Skin of body (tissue), 2 donors: ENCODE results near the gene ZBTB45. TPM values are rescaled to one million over a fixed set of nuclear protein-coding genes. Genes with fewer than 3 reads are reported as not detected.
"Not testable (repeated sequence)": the region's sequence is repeated elsewhere in the genome, so short reads cannot be mapped to it uniquely, and the experiment has no call there.

Source experiments
- DNase-seq: peaks from one replicate; lab custom pipeline; 2025; lab: John Stamatoyannopoulos, UW
- total RNA-seq: library from RNA; depleted of rRNA; stranded (reverse); fragments of >200 nt; gene quantifications from one replicate; pipeline ENCODE4 v1.2.3, GENCODE V29; 2014

The ZBTB45 gene
- total RNA-seq, 1 donor from 2014 or later, result 3.7 TPM

DNA sequence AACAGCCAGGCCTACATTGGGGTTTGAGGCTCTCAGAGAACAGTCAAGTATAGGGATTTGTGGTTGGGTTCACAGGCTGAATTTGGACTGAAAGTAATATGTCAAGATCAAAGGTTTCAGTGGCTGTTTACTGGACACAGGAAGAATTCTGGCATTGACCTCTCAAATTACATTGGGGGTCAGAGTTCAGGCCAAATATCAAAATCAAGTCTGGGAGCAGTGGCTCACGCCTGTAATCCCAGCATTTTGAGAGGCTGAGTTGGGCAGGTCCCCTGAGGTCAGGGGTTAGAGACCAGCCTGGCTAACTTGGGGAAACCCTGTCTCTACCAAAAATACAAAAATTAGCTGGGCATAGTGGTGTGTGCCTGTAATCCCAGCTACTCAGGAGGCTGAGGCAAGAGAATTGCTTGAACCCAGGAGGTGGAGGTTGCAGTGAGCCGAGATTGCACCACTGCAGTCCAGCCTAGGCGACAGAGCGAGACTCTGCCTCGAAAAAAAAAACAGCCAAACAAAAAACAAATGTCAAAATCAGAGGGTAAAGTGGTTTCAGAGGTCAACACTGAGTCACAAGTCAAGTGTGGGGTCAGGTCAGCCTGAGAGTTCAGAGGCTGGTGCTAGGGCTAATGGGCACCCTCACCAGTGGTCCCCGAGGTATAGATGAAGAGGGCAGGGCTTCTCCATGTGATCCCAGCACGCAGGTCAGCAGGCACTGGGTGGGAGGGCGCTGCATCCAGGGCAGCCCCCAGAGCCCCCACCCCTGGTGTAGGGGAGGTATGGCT, 9.3 kb downstream of the ZBTB45 start:
- DNase-seq, result no peak

DNA sequence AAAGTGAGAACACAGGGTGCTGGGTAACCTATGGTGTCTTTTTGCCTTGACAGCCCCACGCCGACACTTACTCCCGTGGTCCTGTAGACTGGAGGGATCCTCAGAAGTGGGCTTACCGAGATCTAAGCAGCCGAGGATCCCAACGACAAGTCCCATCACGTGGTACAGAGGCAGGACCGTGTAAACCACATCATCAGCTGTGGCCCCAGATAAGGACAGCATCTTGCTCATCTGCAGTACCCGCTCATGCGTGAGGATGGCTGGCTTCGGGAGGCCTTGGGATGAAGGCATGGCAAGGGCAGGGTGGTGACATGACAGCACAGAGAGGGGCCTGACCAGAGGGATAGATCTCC, 9.9 kb downstream of the ZBTB45 start:
- no peak for DNase-seq

DNA sequence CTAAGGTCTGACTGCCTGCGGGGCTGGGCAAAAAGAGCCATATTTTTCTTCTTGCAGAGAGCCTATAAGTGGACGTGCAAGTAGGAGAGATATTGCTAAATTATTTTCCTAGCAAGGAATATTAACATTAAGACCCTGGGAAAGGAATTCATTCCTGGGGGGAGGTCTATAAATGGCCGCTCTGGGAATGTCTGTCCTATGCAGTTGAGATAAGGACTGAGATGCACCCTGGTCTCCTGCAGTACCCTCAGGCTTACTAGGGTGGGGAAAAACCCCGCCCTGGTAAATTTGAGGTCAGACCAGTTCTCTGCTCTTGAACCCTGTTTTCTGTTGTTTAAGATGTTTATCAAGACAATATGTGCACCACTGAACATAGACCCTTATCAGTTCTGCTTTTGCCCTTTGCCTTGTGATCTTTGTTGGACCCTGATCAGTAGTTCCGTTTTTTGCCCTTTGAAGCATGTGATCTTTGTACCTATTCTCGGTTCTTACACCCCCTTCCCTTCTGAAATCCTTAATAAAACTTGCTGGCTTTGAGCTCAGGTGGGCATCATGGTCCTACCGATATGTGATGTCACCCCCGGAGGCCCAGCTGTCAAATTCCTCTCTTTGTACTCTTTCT, 11.9 kb downstream of the ZBTB45 start:
- DNase-seq, result not testable (repeated sequence)

DNA sequence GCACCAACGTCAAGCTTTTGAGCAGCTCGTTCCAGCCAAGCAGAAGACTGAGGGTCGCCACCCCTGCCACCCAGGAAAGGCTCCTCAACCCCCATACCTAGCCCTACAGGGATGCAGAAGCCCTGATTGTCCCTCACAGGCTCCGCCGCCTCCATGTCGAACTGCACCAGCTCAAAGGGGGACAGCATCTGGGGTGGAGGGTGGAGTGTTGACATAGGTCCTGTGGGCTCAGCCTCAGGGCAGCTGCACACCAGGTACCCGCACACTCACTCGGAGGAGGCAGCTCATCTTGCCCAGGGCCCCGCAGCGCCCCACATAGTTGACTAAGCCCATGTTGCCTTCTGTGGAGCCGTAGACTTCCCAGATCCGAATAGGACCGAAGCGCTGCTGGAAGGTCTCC, 19.4 kb downstream of the ZBTB45 start:
- no peak for DNase-seq

DNA sequence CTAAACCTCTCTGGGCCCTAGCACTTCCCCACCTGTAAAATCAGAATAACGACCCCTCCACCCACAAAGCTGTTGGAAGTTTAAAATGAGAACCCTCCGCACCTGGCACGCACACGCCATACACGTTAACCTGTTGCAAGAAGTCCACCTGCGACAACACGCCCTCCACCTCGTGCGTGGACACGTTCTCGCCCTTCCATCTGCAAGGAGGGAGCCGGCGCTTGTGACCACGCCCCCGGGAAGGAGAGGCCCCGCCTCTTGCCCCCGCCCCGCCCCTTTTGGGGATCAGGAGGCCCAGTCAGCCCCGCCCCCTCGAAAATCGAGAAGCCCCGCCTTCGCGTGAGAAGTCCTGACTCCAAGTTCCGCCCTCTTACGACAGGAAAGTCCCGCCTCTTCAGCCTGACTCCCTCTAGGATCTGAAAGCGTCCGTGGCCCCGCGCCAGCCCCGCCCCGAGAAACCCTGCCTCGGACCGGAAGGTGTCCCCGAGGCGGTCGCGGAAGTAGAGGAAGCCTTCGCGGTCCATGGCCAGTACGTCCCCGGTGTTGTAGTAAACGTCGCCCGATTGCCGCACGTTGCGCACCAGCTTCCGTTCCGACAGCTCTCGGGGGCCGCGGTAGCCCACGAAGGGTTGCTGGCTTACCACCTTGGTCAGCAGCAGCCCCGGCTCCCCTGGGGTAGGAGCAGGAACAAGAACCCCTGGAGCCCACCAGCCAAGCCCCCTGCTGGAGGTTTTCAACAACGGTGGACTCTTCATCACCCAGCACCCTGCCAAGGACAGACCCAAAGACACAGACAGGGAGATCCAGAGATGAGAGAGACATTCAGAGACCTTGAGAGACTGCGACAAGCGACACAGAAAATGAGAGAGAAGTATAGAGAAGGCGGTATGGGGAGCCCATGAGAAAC, 20.3 kb downstream of the ZBTB45 start:
- DNase-seq, result peak; percentile 95

DNA sequence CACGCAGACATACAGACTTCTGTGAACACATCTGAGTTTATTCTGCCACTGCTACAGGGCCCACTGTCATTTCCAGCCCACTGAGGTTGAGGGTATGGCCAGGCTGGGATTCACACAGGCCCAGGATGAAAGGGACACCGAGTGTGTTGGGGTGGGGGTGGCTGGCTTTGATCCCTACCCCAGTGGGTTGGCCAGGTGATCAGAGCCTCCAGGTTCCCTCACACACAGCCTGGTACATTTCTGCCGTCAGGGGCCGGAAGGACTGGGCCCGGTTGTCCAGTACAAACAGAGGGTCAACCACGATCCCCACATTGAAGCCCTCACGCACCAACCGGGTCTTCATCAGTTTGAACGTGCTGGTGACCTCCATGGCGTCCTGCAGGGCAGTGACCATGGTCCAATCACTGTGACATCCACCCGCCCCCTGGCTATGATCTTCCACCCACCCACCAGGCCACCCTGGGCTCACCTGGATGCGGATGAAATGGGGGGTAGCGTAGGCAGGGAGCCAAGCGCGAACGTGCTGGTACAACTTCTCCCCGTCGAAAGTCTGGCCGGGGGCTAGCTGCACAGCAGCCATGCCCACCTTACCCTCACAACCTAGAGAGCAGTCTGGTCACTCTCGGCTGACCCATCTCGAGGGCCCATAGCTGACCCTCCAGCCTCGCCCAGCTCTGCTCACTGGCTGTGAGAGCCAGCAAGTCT, 21.1 kb downstream of the ZBTB45 start:
- no peak for DNase-seq

DNA sequence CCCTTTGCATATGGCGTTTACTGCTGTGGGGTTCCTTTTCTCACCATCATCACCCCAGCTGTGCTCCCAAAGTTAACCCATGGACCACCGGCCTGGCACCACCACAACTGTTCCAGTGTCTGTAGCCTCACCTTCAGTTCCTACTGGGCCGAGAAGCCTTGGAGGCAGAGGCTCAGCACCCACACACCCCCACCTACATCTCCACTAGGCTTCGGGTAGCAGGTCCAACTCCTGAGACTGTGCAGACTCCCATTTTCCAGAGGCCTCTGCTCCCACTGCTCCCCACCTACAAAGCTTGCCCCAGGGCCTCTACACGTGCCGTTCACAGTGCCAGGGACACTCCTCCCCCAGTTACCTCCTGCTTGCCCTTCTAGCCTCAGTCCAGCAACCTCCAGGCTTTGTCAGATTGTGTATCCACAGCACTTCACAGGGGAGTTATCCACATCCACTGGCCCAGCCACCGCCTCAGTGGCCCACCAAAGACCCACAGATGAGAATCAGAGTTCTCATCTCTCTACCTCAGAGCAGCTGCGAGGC, 21.9 kb downstream of the ZBTB45 start:
- no peak for DNase-seq

DNA sequence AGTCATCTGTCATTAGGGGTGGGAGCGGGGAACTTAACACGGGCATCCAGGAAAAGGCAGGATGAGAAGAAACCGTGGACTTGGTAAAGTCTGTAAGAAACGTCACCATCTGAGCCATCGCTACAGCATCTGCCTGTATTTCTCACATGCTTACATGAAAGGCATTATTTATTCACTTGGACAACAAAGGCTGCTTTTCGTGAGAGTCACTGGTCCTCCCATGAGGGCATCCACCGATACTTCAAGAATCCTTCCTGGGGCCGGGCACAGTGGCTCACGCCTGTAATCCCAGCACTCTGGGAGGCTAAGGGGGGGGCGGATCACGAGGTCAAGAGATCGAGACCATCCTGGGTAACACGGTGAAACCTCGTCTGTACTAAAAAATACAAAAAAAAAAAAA, 27.3 kb downstream of the ZBTB45 start:
- no peak for DNase-seq

DNA sequence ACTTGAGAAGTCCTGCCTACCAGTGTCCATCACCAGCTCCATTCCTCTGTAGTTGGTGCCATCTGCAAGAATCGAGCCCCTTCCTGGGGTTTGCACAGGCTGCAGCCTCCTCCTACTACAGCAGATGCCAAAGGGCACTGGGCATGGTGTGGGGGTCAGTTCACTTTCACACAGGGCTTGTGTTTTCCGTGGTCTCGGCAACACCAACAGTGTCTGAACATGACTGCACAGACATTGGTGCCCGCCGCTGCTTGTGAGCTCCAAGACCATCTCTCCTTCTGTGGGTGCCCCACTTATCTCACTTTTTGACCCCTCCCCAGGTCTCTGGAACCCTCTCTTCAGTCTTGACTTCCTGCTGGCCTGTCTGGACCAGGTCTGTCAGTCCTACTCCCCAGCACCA, 28.2 kb downstream of the ZBTB45 start:
- DNase-seq, result no peak

DNA sequence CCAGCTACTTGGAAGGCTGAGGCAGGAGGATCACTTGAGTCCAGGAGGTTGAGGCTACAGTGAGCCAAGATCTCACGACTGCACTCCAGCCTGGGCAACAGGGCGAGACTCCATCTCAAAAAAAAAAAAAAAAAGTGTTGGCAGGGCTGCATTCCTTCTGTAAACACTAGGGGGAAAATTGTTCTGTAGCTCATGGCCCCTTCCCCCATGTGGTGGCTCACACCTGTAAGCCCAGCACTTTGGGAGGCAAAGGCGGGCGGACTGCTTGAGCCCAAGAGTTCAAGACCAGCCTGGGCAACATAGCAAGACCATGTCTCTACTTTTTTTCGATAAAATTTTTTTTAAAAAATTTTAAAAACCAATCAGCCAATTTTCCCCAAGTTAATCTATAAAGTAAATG, 35.3 kb downstream of the ZBTB45 start:
- DNase-seq, result not testable (repeated sequence)

DNA sequence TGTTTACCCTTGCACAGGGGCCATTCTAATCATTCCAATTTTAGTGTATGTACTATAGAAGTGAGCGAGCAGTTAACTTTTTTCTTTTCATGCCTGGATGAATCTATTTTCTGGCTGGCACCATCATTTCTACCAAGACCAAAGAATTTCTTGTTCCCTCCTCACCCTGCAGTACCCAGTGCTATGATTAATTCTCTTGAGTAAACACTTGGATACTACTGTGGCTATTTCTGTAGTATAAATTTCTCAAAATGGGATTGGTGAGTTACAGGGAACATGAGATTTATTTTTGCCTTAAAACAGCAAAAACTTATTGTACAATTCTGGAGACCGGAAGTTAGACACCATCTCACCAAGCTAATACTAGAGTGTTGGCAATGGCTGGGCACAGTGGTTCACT, 35.8 kb downstream of the ZBTB45 start:
- no peak for DNase-seq

DNA sequence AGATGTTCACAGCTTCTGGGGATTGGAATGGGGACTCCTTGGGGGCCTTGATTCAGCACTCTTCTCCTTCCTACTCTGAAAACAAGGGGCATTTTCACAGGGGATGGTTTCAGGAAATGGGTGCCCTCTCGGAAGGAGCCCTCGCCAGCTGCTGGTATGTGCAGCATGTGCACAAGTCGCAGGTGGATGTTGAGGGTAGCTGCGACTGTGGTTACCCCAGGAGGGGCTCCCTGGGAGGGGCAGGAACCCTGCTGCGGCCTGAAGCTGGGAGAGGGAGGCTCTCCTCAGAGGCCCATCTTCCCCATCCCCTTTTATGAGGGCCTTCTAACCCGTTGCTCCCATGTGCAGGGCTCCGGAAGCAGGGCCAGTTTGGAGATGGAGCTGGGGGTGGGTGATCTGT, 37.2 kb downstream of the ZBTB45 start:
- no peak for DNase-seq

DNA sequence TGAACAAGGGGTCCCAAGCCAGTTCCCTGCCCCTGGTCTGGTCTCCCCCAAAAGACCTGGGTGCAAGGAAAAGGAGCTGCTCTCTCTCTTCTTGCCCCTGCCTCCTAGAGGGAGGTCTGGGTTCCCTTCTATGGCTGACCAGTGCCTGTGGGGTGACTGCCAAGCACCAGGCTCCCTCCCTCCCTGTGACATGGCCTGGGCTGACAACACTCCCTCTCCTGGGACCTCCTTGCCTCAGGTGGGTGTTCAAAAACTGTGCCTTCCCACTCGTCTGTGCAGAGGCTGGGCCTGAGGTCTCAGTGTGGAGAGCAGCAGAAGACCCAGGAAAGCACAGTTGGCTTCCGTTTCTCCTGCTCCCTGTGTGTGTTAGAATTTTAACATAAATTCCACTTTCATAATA, 38.8 kb downstream of the ZBTB45 start:
- DNase-seq, result no peak

DNA sequence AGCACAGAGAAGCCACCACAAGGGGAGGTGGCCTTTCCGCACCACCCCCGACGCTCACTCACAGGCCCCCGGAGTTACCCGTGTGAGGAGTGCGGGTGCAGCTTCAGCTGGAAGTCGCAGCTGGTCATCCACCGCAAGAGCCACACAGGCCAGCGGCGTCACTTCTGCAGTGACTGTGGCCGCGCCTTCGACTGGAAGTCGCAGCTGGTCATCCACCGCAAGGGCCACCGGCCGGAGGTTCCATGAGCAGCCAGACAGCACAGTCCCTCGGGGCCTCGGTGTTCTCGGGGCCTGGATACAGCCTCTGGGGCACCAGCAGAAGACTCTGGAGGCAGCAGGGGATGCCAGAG, 39.2 kb downstream of the ZBTB45 start:
- no peak for DNase-seq

DNA sequence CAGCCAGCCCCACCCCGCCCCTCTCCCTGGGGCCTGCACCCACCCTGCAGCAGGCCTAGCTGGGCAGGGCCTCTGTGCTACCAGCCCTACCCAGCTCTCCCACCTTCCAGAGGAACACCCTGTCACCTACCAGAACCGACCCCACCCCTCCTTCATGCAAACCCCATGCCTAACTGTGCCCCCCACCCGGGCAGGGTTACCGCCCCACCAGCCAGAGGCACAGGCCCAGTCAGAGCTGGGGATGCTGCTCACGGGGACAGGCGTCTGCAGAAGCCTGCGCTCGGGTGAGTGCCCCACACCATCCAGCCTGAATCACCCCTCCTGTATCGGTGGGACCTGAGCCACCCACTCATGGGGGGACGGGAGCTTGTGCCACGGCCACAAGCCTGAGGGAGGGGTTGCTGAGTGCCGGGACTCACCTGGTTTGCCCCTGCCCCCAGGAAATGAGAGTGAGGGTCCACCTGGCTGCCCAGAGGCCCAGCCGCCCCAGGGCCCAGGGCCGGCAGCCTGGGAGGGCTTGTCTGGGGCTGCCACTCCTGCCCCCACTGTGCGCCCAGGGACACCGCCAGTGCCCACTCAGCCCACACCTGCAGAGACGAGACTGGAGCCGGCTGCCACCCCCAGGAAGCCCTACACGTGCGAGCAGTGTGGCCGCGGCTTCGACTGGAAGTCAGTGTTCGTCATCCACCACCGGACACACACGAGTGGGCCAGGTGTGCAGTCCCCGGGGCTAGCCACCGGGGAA, 39.7 kb downstream of the ZBTB45 start:
- no peak for DNase-seq

DNA sequence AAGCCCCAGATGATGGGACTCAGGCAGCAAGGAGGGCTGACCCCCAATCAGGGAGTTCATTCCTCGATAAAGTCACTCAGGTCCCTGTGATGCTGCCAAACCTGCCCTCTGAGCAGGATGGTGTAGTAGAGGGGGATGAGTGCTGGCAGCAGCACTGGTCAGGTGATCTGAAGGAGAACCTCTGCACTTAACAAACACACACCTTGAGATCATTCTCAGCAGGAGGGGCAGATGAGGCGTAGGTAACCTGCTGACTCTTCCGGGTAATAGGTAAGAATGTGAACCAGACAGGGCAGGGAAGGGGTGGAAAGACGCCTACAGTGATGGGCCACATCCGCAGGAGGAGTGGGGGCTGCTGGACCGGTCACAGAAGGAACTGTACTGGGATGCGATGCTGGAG, 40.3 kb downstream of the ZBTB45 start:
- DNase-seq, result no peak

DNA sequence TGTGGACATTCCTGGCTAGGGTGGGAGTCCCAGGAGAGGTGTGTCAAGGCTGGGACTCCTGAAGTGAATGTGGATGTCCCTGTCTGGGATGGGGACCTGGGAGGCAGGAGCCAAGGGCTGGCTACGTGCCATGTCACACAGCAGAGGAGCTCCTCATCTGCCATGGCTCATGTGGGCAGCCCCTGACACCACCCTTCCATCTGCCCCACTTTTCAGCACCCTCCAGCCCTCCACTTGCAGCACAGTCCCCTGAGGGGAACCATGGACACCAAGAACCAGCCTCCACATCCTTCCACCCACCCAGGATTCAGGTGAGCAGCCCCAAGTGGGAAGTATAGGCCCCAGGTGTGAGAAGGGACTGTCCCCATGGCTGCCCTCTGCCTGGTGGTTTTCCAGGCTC, 41.7 kb downstream of the ZBTB45 start:
- no peak for DNase-seq

DNA sequence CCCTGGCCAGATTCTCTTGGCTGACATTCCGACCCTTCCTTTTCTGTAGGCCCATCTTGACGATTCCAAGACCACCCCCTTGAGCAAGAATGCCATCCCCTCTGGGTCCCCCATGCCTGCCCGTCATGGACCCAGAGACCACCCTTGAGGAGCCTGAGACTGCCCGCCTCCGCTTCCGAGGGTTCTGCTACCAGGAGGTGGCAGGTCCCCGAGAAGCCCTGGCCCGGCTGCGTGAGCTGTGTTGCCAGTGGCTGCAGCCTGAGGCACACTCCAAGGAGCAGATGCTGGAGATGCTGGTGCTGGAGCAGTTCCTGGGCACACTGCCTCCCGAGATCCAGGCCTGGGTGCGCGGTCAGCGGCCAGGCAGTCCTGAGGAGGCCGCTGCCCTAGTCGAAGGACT, 42.5 kb downstream of the ZBTB45 start:
- DNase-seq, result no peak

DNA sequence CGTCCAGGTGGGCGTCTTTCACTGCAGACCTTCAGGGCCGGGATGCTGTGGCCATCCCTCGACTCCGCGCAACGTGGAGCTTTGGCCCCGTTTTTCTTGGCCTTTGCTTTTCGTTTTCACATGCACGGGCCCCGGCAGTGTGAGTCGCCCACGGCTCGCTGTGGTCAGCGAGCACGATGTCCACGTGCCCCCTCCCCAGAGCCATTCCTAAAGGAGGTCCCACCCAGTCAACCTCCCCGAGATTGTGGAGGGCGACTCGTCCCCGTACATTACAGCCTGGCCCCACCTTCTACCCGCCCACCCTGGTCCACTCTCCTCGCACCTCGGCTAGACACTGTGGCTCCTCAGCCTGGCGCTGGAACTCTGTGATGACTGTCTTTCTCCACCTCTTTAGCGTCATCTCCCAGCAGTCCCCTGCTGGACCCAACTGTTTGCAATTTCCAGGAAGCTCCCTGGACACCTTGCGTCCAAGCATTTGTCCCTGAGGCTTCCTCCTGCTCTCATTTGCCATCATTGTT, 43.1 kb downstream of the ZBTB45 start:
- DNase-seq, result no peak

DNA sequence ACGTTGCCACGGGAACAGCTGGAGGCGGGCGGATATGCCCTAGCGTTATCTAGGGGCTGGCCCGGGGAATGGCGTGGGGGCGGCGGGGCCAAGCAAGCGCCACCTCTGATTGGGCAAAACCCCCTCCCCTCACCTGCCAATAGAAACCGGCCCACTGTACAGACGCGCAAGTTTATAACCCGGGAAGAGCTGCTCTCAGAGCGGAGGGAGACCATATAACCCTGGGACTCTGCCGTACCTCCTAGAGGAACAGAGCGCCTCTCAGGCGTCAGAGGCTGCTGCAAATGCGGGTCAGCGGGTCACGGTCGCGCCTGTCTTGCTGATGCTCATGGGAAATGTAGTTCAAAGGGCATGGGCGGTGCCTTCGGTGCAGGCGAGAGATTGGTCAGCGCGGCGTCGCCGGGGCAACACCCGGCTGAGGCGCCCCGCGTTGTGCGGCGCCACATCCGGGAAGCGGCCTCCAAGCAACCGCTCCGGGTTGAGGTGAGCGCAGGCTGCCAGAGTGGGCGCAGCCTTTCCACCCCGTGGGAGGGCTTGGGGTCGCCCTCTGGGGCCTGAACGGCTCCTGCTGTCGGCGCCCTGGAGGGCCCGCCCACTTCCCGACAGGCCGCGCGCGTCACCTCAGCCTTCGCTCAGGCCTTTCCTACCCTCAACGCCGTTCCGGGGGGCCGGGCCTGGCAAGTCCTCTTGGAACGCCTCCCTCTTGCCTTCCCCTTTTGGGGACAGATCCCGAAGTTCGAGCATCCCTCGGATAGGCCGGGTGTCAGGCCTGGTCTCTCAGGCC, 43.7 kb downstream of the ZBTB45 start, which contains the start of gene ZNF446:
Gene ZNF446 (plus strand): TSS at position 639 of the 784 bp plus-strand sequence. CDS start 867 bp downstream, outside the sequence.
- peak; percentile 94 for DNase-seq
